PC-9 (cell line): ENCODE measurements around the gene INTS13.

ENCODE experiments used
- EZH2 ChIP-seq: fragments of 200-600 bp; sonication (generic); IDR thresholded peaks from 2 replicates; pipeline ENCODE4 v1.8.0; 2017; ENCODE audit warnings: antibody characterized with exemption, low read depth
- TF ChIP-seq, protein P1 (sequence below): fragments of 200-600 bp; sonication (generic); conservative IDR thresholded peaks from 2 replicates; pipeline ENCODE4 v1.6.1; 2017; ENCODE audit warnings: mixed run types, antibody characterized with exemption, mild to moderate bottlenecking, moderate library complexity

DNA sequence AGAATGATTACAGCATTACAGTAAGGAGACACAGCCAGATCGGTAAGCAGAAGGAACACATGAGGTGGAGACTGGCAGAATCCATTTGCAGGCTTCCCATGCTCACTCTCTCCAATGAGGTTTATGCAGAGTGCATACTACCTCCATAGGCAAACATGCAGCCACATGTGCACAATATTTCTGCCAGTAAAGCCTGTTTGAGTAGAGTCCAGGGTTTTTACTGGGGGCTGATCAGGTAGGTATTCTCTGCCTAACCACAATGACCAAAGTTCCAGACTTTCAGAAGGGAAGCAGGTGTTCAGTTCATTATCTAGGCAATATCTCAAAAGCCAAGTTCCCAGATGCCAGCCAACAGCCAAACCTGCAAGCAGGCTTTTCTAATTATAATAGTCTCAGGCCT is 31.1 kb downstream of the INTS13 start:
- TF ChIP-seq, protein P1, sequence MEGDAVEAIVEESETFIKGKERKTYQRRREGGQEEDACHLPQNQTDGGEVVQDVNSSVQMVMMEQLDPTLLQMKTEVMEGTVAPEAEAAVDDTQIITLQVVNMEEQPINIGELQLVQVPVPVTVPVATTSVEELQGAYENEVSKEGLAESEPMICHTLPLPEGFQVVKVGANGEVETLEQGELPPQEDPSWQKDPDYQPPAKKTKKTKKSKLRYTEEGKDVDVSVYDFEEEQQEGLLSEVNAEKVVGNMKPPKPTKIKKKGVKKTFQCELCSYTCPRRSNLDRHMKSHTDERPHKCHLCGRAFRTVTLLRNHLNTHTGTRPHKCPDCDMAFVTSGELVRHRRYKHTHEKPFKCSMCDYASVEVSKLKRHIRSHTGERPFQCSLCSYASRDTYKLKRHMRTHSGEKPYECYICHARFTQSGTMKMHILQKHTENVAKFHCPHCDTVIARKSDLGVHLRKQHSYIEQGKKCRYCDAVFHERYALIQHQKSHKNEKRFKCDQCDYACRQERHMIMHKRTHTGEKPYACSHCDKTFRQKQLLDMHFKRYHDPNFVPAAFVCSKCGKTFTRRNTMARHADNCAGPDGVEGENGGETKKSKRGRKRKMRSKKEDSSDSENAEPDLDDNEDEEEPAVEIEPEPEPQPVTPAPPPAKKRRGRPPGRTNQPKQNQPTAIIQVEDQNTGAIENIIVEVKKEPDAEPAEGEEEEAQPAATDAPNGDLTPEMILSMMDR: no peak
- TF ChIP-seq EZH2: no peak
